ENCODE results near the gene SDK1. TPM values are rescaled to one million over a fixed set of nuclear protein-coding genes. Genes with fewer than 3 reads are reported as not detected.

Gene SDK1
- total RNA-seq, 4 donors from 2014 or later: 1.2 to 1.8 (median 1.5) TPM

GRCh38 chr7:3569643-3570042 lies 268.6 kb downstream of the SDK1 start:
- no peak for TF ChIP-seq CTCF (IDR thresholded peaks at IDR 0.05 in 4 of 5, conservative IDR thresholded peaks at IDR 0.05 in 1 of 5)
- no peak for TF ChIP-seq POLR2A (IDR thresholded peaks at IDR 0.05)
- Histone ChIP-seq H3K4me1 (no peaks in the 10 kb centered on the region), H3K9me3 (no peaks in the 10 kb centered on the region), H3K27ac (no peak overlapping the region), H3K27me3 (no peaks in the 10 kb centered on the region), H3K4me3 (no peak overlapping the region), H3K36me3 (no peaks in the 10 kb centered on the region)
- in situ Hi-C loops (cut with MboI; ENCODE audit: low sequenced_read_pairs in 4 of 4): no loop called here
- ATAC-seq (no peak), DNase-seq (no peak)
- intact Hi-C loops (cut with DNase I; ENCODE audit: low total_unique reads): no loop called here

GRCh38 chr7:3573151-3573550 lies 272.1 kb downstream of the SDK1 start:
- no peaks in the 10 kb centered on the region for H3K9me3 ChIP-seq
- intact Hi-C loops (cut with DNase I; ENCODE audit: low total_unique reads): no loop called here
- TF ChIP-seq CTCF (IDR thresholded peaks at IDR 0.05 in 4 of 5, conservative IDR thresholded peaks at IDR 0.05 in 1 of 5): no peak
- no peak for TF ChIP-seq POLR2A (IDR thresholded peaks at IDR 0.05)

GRCh38 chr7:3574386-3574785 lies 273.3 kb downstream of the SDK1 start:
- H3K4me1 ChIP-seq: no peaks in the 10 kb centered on the region
- no peak for DNase-seq
- H3K9me3 ChIP-seq: no peaks in the 10 kb centered on the region
- in situ Hi-C loops (cut with MboI; ENCODE audit: low sequenced_read_pairs in 4 of 4) (no loop called here), intact Hi-C loops (cut with DNase I; ENCODE audit: low total_unique reads) (no loop called here)
- H3K27ac ChIP-seq: no peak overlapping the region
- no peaks in the 10 kb centered on the region for H3K36me3 ChIP-seq
- no peak overlapping the region for H3K4me3 ChIP-seq
- ATAC-seq: no peak
- no peaks in the 10 kb centered on the region for H3K27me3 ChIP-seq
- TF ChIP-seq CTCF (IDR thresholded peaks at IDR 0.05 in 4 of 5, conservative IDR thresholded peaks at IDR 0.05 in 1 of 5) (no peak), POLR2A (IDR thresholded peaks at IDR 0.05) (no peak)

More at GRCh38 chr7:3573151-3573550, 272.1 kb downstream of the SDK1 start:
- Histone ChIP-seq H3K4me1 (no peaks in the 10 kb centered on the region), H3K27ac (no peak overlapping the region), H3K4me3 (no peak overlapping the region), H3K27me3 (no peaks in the 10 kb centered on the region), H3K36me3 (no peaks in the 10 kb centered on the region)
- DNase-seq (no peak), ATAC-seq (no peak)
- in situ Hi-C loops (cut with MboI; ENCODE audit: low sequenced_read_pairs in 4 of 4): no loop called here

- no peak for TF ChIP-seq POLR2A (IDR thresholded peaks at IDR 0.05)
- no peak for TF ChIP-seq CTCF (IDR thresholded peaks at IDR 0.05 in 4 of 5, conservative IDR thresholded peaks at IDR 0.05 in 1 of 5)
- Histone ChIP-seq H3K27ac (no peak overlapping the region), H3K36me3 (no peaks in the 10 kb centered on the region), H3K9me3 (no peaks in the 10 kb centered on the region), H3K4me1 (no peaks in the 10 kb centered on the region), H3K4me3 (no peak overlapping the region), H3K27me3 (no peaks in the 10 kb centered on the region)
- no peak for DNase-seq
- no peak for ATAC-seq
- intact Hi-C loops (cut with DNase I; ENCODE audit: low total_unique reads) (no loop called here), in situ Hi-C loops (cut with MboI; ENCODE audit: low sequenced_read_pairs in 4 of 4) (no loop called here)
Measured at GRCh38 chr7:3575753-3576531, 274.9 kb downstream of the SDK1 start.
